Left lung (tissue), 10 donors: ENCODE measurements around the gene MAP2. TPM values are rescaled to one million over a fixed set of nuclear protein-coding genes. Genes with fewer than 3 reads are reported as not detected.

Source experiments
- ATAC-seq: fragments of 200-7000 bp; cut with Tn5 transposase; one replicate; pipeline ENCODE4 v1.9.1; 2020; ENCODE audit warnings: moderate library complexity
- DNase-seq, 4 donors: peaks; one replicate each; pipeline ENCODE4 v3.0.0-alpha.2; 2013 to 2020
- H3K27ac ChIP-seq, 2 donors: fragments of 200-600 bp; sonication (generic) in 1 of 2; one replicate each; pipeline versions ENCODE4 v1.5.0 to v1.8.0; 2020 to 2021
- H3K27me3 ChIP-seq, 2 donors: fragments of 200-600 bp; sonication (generic) in 1 of 2; one replicate each; pipeline versions ENCODE4 v1.5.0 to v1.8.0; 2020 to 2021
- H3K36me3 ChIP-seq, 2 donors: fragments of 200-600 bp; sonication (generic) in 1 of 2; one replicate each; pipeline versions ENCODE4 v1.5.0 to v1.8.0; 2020 to 2021
- H3K4me1 ChIP-seq, 2 donors: fragments of 200-600 bp; one replicate each; pipeline ENCODE4 v1.8.0; 2021
- H3K4me3 ChIP-seq, 2 donors: fragments of 200-600 bp; sonication (generic) in 1 of 2; one replicate each; pipeline versions ENCODE4 v1.5.0 to v1.8.0; 2020 to 2021; ENCODE audit warnings: mild to moderate bottlenecking in 1 of 2
- H3K9me3 ChIP-seq, 2 donors: fragments of 200-600 bp; sonication (generic) in 1 of 2; one replicate each; pipeline versions ENCODE4 v1.5.0 to v1.8.0; 2020 to 2021
- CTCF ChIP-seq, 2 donors: fragments of 200-600 bp; sonication (generic) in 1 of 2; IDR thresholded peaks; one replicate each; pipeline versions ENCODE4 v1.5.0 to v1.8.0; 2021; ENCODE audit warnings: antibody characterized with exemption in 2 of 2
- intact Hi-C, 2 donors: fragments of 100-400 bp; cut with DNase I; formaldehyde crosslinking; loops; one replicate each; pipeline versions ENCODE4 v1.11.2 to v1.14.2; 2022
- polyA plus RNA-seq, 6 donors: library from polyadenylated mRNA; unstranded; fragments of 120-200 nt; gene quantifications; one replicate each; pipeline ENCODE4 v1.2.1, GENCODE V29; 2013; ENCODE audit not compliant: insufficient read length in 6 of 6
- total RNA-seq, 2 donors: library from RNA; stranded (reverse); fragmentation: NEBNext Ultra II Directional; extraction: Animal tissue kit (Norgen Biotek cat#: 25700); gene quantifications; one replicate each; pipeline ENCODE4 v1.2.1, GENCODE V29; 2021
- donor health status: DM: no; HTN: yes; CAD: no.
- donor health status: DM: no; HTN: no; CAD: no.

The MAP2 gene
- total and polyA plus RNA-seq, 8 donors: 8.5 to 67.1 (median 11.1) TPM

DNA sequence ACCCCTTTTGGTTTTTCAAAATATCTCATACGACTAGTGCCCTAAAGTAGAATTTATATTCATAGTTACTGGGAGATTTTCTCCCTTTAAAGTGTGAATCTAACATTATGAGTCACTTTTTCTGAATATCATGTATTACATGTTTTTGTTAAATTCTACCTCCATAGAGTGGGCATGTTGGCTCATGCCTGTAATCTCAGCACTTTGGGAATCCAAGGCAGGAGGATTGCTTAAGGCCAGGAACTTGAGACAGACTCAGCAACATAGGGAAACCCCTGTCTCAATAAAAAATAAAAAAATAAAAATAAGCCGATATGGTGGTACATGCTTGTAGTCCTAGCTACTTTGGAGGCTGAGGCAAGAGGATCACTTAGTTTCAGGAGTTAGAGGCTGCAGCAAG is 302.5 kb downstream of the MAP2 start:
- no peak for TF ChIP-seq CTCF (IDR thresholded peaks at IDR 0.05)
- no peak for DNase-seq
- Histone ChIP-seq H3K27me3 (no peaks in the 10 kb centered on the region), H3K36me3 (no peaks in the 10 kb centered on the region), H3K27ac (no peak overlapping the region), H3K4me1 (no peaks in the 10 kb centered on the region), H3K4me3 (no peak overlapping the region), H3K9me3 (no peaks in the 10 kb centered on the region)
- ATAC-seq: no peak
- intact Hi-C loops: no loop called here

- ATAC-seq (no peak), DNase-seq (no peak)
- H3K9me3 ChIP-seq: no peaks in the 10 kb centered on the region
- TF ChIP-seq CTCF (IDR thresholded peaks at IDR 0.05): no peak
- H3K27ac ChIP-seq: no peak overlapping the region
- intact Hi-C loops: no loop called here
- no peaks in the 10 kb centered on the region for H3K4me1 ChIP-seq
- H3K4me3 ChIP-seq: no peak overlapping the region
- H3K36me3 ChIP-seq: no peaks in the 10 kb centered on the region
- H3K27me3 ChIP-seq: no peaks in the 10 kb centered on the region
These were observed 303.2 kb downstream of the MAP2 start for GRCh38 chr2:209727077-209727476.

GRCh38 chr2:209734805-209735204 is 311.0 kb downstream of the MAP2 start:
- intact Hi-C loops: no loop called here
- ATAC-seq: no peak

GRCh38 chr2:209741953-209742352 is 318.1 kb downstream of the MAP2 start:
- no peaks in the 10 kb centered on the region for H3K27me3 ChIP-seq
- H3K9me3 ChIP-seq: no peaks in the 10 kb centered on the region
- no peak overlapping the region for H3K27ac ChIP-seq
- ATAC-seq: no peak
- no peak overlapping the region for H3K4me3 ChIP-seq
- H3K4me1 ChIP-seq: no peaks in the 10 kb centered on the region
- no peaks in the 10 kb centered on the region for H3K36me3 ChIP-seq
- DNase-seq: no peak
- no peak for TF ChIP-seq CTCF (IDR thresholded peaks at IDR 0.05)
- intact Hi-C loops: no loop called here

More at GRCh38 chr2:209734805-209735204, 311.0 kb downstream of the MAP2 start:
- DNase-seq: no peak
- Histone ChIP-seq H3K27me3 (no peaks in the 10 kb centered on the region), H3K4me3 (no peak overlapping the region), H3K9me3 (no peaks in the 10 kb centered on the region), H3K4me1 (no peaks in the 10 kb centered on the region), H3K27ac (no peak overlapping the region), H3K36me3 (no peaks in the 10 kb centered on the region)
- no peak for TF ChIP-seq CTCF (IDR thresholded peaks at IDR 0.05)

- Histone ChIP-seq H3K9me3 (no peaks in the 10 kb centered on the region), H3K36me3 (no peaks in the 10 kb centered on the region), H3K27me3 (no peaks in the 10 kb centered on the region), H3K4me1 (no peaks in the 10 kb centered on the region), H3K4me3 (no peak overlapping the region), H3K27ac (no peak overlapping the region)
- intact Hi-C loops: no loop called here
- no peak for ATAC-seq
- no peak for TF ChIP-seq CTCF (IDR thresholded peaks at IDR 0.05)
- no peak for DNase-seq
These were observed 329.2 kb downstream of the MAP2 start for GRCh38 chr2:209753020-209753419.
